Ishikawa (cell line): ENCODE results near the gene GPR152.

ENCODE experiments used
- CEBPB ChIP-seq: IDR thresholded peaks from 2 replicates; pipeline ENCODE4 v1.6.1; 2012
- CREB1 ChIP-seq: IDR thresholded peaks from 2 replicates; pipeline ENCODE4 v1.6.1; 2012; ENCODE audit warnings: low read depth
- EGR1 ChIP-seq: IDR thresholded peaks from 2 replicates; pipeline ENCODE4 v1.6.1; 2012
- EP300 ChIP-seq: IDR thresholded peaks from 2 replicates; pipeline ENCODE4 v1.6.1; 2012; ENCODE audit warnings: borderline replicate concordance
- FOXM1 ChIP-seq: IDR thresholded peaks from 2 replicates; pipeline ENCODE4 v1.6.1; 2012; ENCODE audit warnings: low read depth, borderline replicate concordance
- RAD21 ChIP-seq: IDR thresholded peaks from 2 replicates; pipeline ENCODE4 v1.6.1; 2012; ENCODE audit warnings: low read depth
- TAF1 ChIP-seq: IDR thresholded peaks from 2 replicates; pipeline ENCODE4 v1.6.1; 2012; ENCODE audit warnings: low read depth, mild to moderate bottlenecking
- TCF12 ChIP-seq: IDR thresholded peaks from 2 replicates; pipeline ENCODE4 v1.6.1; 2012; ENCODE audit warnings: low read depth
- USF1 ChIP-seq: IDR thresholded peaks from 2 replicates; pipeline ENCODE4 v1.6.1; 2012
- YY1 ChIP-seq: IDR thresholded peaks from 2 replicates; pipeline ENCODE4 v1.6.1; 2012; ENCODE audit warnings: low read depth
- TF ChIP-seq, protein P1 (sequence below): IDR thresholded peaks from 2 replicates; pipeline ENCODE4 v1.6.1; 2012; ENCODE audit warnings: low read depth, mild to moderate bottlenecking

- TF ChIP-seq RAD21 (no peak), USF1 (no peak), YY1 (no peak), CREB1 (no peak), CEBPB (no peak), EP300 (no peak), EGR1 (no peak), FOXM1 (no peak), TAF1 (no peak), TCF12 (no peak)
- TF ChIP-seq, protein P1, sequence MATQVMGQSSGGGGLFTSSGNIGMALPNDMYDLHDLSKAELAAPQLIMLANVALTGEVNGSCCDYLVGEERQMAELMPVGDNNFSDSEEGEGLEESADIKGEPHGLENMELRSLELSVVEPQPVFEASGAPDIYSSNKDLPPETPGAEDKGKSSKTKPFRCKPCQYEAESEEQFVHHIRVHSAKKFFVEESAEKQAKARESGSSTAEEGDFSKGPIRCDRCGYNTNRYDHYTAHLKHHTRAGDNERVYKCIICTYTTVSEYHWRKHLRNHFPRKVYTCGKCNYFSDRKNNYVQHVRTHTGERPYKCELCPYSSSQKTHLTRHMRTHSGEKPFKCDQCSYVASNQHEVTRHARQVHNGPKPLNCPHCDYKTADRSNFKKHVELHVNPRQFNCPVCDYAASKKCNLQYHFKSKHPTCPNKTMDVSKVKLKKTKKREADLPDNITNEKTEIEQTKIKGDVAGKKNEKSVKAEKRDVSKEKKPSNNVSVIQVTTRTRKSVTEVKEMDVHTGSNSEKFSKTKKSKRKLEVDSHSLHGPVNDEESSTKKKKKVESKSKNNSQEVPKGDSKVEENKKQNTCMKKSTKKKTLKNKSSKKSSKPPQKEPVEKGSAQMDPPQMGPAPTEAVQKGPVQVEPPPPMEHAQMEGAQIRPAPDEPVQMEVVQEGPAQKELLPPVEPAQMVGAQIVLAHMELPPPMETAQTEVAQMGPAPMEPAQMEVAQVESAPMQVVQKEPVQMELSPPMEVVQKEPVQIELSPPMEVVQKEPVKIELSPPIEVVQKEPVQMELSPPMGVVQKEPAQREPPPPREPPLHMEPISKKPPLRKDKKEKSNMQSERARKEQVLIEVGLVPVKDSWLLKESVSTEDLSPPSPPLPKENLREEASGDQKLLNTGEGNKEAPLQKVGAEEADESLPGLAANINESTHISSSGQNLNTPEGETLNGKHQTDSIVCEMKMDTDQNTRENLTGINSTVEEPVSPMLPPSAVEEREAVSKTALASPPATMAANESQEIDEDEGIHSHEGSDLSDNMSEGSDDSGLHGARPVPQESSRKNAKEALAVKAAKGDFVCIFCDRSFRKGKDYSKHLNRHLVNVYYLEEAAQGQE: no peak
Observed at GRCh38 chr11:67423466-67423865, 29.1 kb downstream of the GPR152 start.
